ENCODE measurements around the gene PDXP.
A peak's percentile ranks its signal among the peaks of the same experiment; 100 is the strongest.
"Not testable (repeated sequence)": the region's sequence is repeated elsewhere in the genome, so short reads cannot be mapped to it uniquely, and the experiment has no call there.

Gene PDXP

DNA sequence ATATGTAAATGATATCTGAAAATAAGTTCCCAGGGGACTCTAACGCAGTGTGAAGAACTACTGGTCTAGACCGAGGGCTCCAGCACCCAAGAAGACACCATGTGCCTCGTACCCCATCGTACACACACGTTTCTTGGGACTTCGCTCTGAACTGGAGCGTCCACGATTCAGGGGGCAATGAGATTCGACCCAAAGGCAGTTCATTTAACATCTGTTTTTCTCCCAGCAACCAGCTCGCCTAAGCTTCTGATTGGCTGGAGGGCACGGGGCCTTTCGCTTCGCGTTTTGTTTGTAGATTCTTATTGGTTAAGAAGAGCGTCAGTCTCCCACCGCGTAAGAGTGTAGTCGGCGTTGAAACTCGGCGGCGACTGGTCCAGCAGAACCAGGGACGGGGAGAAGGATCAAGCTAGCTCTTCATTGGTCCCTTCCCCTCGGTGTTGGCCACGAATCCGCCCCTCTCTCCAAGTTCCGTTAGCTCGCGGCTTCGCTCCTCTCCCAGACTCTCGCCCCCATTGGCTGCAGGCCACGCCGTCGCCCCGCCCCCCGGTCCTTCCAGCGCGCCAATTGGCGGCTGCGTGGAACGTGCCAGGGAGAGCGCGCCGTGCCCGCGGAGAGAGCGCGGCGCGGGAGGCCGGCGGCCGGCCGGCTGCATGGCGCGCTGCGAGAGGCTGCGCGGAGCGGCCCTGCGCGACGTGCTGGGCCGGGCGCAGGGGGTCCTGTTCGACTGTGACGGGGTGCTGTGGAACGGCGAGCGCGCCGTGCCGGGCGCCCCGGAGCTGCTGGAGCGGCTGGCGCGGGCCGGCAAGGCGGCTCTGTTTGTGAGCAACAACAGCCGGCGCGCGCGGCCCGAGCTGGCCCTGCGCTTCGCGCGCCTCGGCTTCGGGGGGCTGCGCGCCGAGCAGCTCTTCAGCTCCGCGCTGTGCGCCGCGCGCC lies at the start of gene PDXP:
PDXP (plus strand) TSS at position 591 of the 933 bp plus-strand sequence; CDS start at position 651, 60 bp downstream.
- peak; percentile 99 for DNase-seq

- DNase-seq, result no peak
These were observed 49.0 kb upstream of the PDXP start for GRCh38 chr22:37609240-37610152.

- not testable (repeated sequence) for DNase-seq
These were observed 48.4 kb upstream of the PDXP start for GRCh38 chr22:37610153-37610475.

DNA sequence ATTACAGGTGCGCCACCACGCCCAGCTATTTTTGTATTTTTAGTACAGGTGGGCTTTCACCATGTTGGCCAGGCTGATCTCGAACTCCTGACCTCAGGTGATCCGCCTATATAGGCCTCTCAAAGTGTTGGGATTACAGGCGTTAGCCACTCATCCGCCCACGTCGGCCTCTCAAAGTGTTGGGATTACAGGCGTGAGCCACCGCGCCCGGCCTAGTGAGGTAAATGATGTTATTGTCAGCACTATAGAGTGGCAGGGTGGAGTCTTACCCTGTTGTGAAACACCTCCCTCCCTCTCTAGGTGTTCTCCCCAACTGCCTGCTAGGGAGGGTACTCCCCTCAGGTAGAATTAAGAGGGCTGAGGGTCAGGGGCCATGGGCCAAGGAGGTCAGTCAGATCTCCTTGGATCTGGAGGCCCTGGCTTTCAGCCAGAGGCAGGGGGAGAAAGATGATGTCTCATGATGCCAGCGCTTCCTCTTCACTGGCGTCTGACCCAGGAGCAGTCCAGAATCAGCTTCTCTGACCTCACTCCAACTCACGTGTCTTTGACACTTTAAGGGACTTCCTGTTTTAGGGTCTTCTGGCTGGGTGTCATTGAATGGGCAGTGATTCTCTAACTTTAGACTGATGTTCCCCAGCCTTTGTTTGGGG lies 47.9 kb upstream of the PDXP start:
- no peak for DNase-seq

- no peak for DNase-seq
These were observed 47.3 kb upstream of the PDXP start for GRCh38 chr22:37611207-37611606.

DNA sequence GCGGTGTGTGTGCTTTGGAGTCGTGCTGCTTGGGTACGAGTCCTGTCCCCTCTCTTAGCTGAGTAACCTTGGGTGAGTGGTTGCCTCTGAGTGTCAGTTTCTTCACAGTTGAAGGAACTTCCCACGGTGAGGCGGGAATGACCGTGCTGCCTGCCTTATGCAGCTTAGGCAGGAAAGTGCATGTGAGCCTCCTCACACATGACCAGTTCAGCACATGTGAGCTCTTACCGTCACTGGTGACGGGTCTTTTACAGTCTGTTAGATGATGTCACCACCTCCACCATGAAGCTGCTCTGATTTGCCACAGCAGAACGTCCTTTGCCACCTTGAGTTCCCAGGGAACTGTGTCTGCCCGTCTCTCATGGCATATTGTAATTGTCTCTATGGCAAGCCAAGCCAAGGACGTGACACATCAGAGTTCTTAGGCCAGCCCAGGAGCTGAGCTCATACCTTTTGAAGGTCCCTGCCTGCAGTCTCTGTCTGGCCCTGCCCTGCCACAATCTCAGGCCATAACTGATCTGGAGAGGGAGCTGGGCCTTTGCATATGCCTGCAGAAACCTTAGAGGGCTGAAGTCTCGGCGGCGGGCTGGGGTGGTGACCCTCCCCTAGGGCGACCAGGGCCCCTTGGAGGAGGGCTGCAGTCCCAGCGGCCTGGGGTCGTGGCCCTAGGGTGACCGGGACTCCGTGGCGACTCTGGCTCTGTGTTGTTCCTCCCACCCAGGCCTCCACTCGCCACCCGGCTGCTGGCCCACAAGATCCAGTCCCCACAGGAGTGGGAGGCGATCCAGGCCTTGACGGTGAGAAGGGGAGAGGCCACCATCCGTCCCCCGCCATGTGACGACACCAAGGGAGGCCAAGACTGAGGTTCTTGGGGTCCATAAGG lies 42.1 kb upstream of the PDXP start:
- DNase-seq, result no peak

DNA sequence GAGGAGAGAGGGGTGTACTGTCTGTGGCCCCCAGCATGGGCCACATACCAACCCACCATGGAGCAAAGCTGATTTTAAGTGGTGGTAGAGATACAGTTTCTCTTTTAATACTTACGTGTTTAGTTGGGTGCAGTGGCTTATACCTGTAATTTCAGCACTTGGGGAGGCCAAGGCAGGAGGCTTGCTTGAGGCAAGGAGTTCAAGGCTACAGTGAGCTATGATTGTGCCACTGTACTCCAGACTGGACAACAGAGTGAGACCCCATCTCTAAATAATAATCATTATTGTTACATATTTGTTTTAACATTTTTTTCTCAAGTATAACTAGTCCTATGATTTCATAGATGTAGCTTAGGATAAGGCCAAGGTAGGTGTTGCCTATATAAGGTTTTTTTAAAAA lies 41.1 kb upstream of the PDXP start:
- no peak for DNase-seq

GRCh38 chr22:37618072-37618656 lies 40.4 kb upstream of the PDXP start:
- DNase-seq, result no peak

GRCh38 chr22:37618674-37619073 lies 39.8 kb upstream of the PDXP start:
- no peak for DNase-seq

GRCh38 chr22:37619991-37620390 lies 38.5 kb upstream of the PDXP start:
- DNase-seq, result no peak

- no peak for DNase-seq
These were observed 37.1 kb upstream of the PDXP start for GRCh38 chr22:37621352-37621860.

GRCh38 chr22:37623075-37624016 lies 35.2 kb upstream of the PDXP start:
- DNase-seq, result peak; percentile 87

GRCh38 chr22:37624017-37624365 lies 34.5 kb upstream of the PDXP start:
- DNase-seq, result no peak

- no peak for DNase-seq
These were observed 33.6 kb upstream of the PDXP start for GRCh38 chr22:37624876-37625275.

DNA sequence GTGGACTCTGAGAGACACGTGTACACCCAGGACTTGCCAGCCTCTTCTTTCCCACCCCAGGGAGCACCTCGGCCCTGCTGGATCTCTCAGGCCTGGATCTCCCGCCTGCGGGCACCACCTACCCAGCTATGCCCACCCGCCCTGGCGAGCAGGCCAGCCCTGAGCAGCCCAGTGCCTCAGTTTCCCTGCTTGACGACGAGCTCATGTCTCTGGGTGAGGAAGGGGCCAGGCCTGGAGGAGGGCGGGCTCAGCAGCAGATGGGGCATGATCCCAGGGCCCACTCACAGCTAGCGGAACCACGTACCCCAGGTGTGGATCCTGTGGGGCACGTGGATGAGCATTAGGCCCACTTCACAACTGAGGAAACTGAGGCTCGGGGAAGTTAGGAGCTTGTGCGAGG lies 32.8 kb upstream of the PDXP start:
- DNase-seq, result no peak

DNA sequence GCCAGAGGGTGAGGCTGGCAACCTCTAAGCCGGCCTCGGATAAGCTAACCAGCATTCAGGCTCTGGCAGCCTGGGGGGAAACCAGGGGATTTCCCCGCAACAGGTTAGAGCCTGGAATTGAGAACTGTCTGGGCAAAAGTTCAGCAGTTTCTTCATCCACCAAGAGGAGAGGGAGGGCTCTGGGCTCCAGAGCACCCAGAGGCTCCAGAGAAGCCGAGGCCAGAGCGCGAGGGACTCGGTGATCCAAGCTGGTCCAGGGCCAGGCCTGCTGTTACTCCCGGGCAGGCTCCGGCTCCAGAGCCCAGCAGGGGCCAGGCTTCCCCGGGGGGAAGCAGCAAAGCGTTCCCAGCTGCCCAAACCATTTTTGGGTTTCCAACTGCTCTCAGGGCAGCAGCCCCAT lies 32.4 kb upstream of the PDXP start:
- no peak for DNase-seq

GRCh38 chr22:37626556-37627075 lies 31.9 kb upstream of the PDXP start:
- no peak for DNase-seq

DNA sequence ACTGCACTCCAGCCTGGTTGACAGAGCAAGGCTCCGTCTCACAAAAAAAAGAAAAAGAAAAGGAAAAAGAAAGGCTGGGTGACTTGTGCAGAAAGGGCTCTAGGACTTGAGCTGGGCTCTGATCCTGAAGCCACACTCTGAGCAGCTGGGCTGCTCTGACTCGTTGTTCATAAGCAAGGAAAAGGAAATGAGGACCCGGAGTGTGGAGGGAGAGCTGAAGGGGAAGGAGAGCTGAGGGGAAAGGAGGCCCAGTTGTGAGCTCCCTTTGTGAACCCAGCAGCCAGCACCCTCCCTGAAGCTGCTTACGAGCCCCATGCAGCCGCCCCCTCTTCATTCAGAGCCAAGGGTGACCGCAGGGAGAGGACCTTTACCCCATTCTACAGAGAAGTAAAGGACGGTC lies 31.4 kb upstream of the PDXP start:
- no peak for DNase-seq

DNA sequence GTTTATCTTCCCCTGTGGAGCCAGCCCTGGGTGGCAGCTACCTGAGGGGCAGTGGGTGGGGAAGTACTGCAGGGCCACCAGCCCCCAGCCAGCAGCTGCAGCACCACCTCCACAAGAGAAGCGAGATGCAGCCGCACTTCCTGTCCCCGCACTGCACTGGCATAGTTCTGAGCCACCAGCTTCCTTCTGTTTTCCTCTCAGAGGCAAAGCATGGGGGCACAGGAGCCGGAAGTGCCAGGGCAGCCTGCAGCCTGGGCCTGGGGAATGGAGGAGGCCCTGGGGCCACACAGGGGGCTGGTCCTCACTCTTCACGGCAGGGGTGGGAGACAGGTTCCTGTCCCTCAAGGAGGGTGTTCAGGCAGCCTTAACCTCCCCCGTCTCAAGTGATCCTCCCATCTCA lies 31.0 kb upstream of the PDXP start:
- peak; percentile 57 for DNase-seq

DNA sequence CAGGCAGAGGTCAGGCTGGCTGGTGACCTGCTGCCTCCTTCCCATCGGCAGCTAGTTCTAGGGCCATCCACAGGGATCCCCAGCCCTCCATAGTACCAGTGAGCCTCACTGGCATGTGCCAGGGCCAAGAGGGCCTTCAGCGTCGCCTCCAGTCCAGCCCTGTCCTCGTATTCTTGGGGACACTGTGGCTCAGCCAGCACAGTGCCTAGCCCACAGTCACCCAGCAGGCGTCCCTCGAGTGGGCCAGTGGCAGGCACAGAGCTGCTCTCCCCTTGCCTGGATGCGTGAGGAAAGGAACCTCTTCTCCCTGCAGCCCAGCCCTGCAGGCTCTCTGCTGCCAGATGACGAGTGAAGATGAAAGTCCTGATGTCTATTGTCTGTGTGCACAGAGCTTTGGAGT lies 29.7 kb upstream of the PDXP start:
- no peak for DNase-seq

Measured in stimulated activated CD8-positive, alpha-beta memory T cell treated with anti-CD3 and anti-CD28 coated beads, Interleukin-4, amount 100 ng/mL, for 48 hours (primary cell).